Neural cell (in vitro differentiated cells): Measurements from ENCODE around the gene LPP.

Source experiments
- MXI1 ChIP-seq: fragments of 450-650 bp; conservative IDR thresholded peaks from 2 replicates; pipeline ENCODE4 v1.6.1; 2014; ENCODE audit warnings: antibody characterized with exemption, mild to moderate bottlenecking; ENCODE audit not compliant: poor library complexity, severe bottlenecking
- POLR2AphosphoS5 ChIP-seq: IDR thresholded peaks from 2 replicates; pipeline ENCODE4 v1.6.1; 2012

DNA sequence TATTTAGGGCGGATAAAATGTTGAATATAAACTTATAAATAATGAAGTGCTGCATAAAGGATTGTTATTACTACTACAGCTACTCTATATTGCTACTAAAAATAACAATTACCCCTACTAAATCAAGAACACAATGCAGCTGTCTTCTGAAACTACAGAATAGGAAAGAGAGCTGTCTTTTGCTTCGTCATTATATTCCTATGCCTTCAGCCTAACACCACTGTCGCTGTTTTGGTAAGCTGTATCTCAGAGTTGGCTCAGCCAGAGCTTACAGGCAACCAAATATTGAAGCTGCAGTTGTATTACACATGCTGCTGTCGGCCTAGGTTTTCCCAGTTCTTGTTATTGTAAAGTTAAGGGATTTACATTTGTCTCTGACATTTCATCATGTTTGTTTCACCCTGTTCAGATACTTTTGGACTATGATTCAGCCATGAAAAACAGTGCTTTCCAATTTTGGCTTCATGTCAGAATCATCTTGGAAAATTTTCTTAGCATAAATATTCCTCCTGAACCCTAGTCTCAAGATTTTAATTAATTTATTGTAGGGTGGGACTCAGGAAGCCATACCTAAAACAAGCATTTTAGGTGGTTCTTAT, 31.3 kb upstream of the LPP start:
- TF ChIP-seq POLR2AphosphoS5 = no peak
- no peak for TF ChIP-seq MXI1
